HG03039 (cell line): ENCODE results near the gene TMEM33.

Experiments used
- ATAC-seq: cut with Tn5 transposase; IDR thresholded peaks from one replicate; pipeline ENCODE4 v1.9.1; 2021; ENCODE audit warnings: mild to moderate bottlenecking, moderate library complexity; ENCODE audit not compliant: unreplicated experiment

TMEM33 gene

GRCh38 chr4:41994461-41994985, 59.3 kb downstream of the TMEM33 start:
- no peak for ATAC-seq

- ATAC-seq: no peak
These were observed 62.8 kb downstream of the TMEM33 start for GRCh38 chr4:41998019-41998418.

- ATAC-seq: no peak
These were observed 64.1 kb downstream of the TMEM33 start for GRCh38 chr4:41999321-41999720.

GRCh38 chr4:42008011-42008786, 73.0 kb downstream of the TMEM33 start:
- ATAC-seq: no peak
